WTC11 (cell line): Measurements from ENCODE around the gene AJAP1. TPM values are rescaled to one million over a fixed set of nuclear protein-coding genes. Genes with fewer than 3 reads are reported as not detected.

ENCODE experiments used
- ATAC-seq: fragments of 200-7000 bp; cut with Tn5 transposase; 2 replicates; pipeline ENCODE4 v1.10.0; 2021; ENCODE audit warnings: mild to moderate bottlenecking, moderate library complexity
- CTCF ChIA-PET: fragments of 300-600 bp; sonication (Branson Sonifier 250); formaldehyde crosslinking; loops from one replicate; lab custom pipeline; 2021; ENCODE audit warnings: antibody characterized with exemption; lab: Charles Lee
- POLR2A ChIA-PET: fragments of 350-600 bp; sonication (Branson Sonifier 250); formaldehyde crosslinking; loops from one replicate; lab custom pipeline; 2021; ENCODE audit warnings: antibody characterized with exemption; lab: Charles Lee
- DNase-seq: peaks from one replicate; pipeline ENCODE4 v3.0.0; 2021; ENCODE audit warnings: low spot score
- H3K27ac Mint-ChIP-seq: 2 replicates; pipeline ENCODE4 v1.8.0; 2021; ENCODE audit warnings: mixed read lengths
- H3K27me3 Mint-ChIP-seq: 2 replicates; pipeline ENCODE4 v1.8.0; 2021; ENCODE audit warnings: low read depth, mild to moderate bottlenecking, moderate library complexity, mixed read lengths
- H3K36me3 Mint-ChIP-seq: 2 replicates; pipeline ENCODE4 v1.8.0; 2021; ENCODE audit warnings: mixed read lengths
- H3K4me1 Mint-ChIP-seq: 2 replicates; pipeline ENCODE4 v1.8.0; 2022; ENCODE audit warnings: mixed read lengths
- H3K4me3 Mint-ChIP-seq: 2 replicates; pipeline ENCODE4 v1.8.0; 2021; ENCODE audit warnings: mild to moderate bottlenecking, moderate library complexity, mixed read lengths
- H3K9me3 Mint-ChIP-seq: 2 replicates; pipeline ENCODE4 v1.8.0; 2021; ENCODE audit warnings: mixed read lengths
- ETV6 ChIP-seq: sonication (generic); formaldehyde crosslinking; IDR thresholded peaks from 2 replicates; pipeline ENCODE4 v1.8.1; 2022; ENCODE audit warnings: mild to moderate bottlenecking, missing genetic modification reagents
- FOXJ3 ChIP-seq: sonication (generic); formaldehyde crosslinking; IDR thresholded peaks from 2 replicates; pipeline ENCODE4 v1.9.0; 2021; ENCODE audit warnings: missing genetic modification reagents, mild to moderate bottlenecking, borderline replicate concordance
- IRF2 ChIP-seq: sonication (generic); formaldehyde crosslinking; IDR thresholded peaks from 2 replicates; pipeline ENCODE4 v1.8.0; 2022; ENCODE audit warnings: low read depth, missing genetic modification reagents, borderline replicate concordance
- OVOL2 ChIP-seq: fragments of 250-450 bp; sonication (Bioruptor Pico); IDR thresholded peaks from 2 replicates; pipeline ENCODE4 v1.9.0; 2021; ENCODE audit warnings: mild to moderate bottlenecking, borderline replicate concordance
- PRDM15 ChIP-seq: sonication (generic); formaldehyde crosslinking; IDR thresholded peaks from 2 replicates; pipeline ENCODE4 v1.8.0; 2022; ENCODE audit warnings: missing genetic modification reagents
- PRRX2 ChIP-seq: fragments of 250-450 bp; sonication (Bioruptor Pico); IDR thresholded peaks from 2 replicates; pipeline ENCODE4 v1.8.0; 2021; ENCODE audit warnings: mild to moderate bottlenecking
- RELA ChIP-seq: sonication (generic); formaldehyde crosslinking; IDR thresholded peaks from 2 replicates; pipeline ENCODE4 v1.8.1; 2022; ENCODE audit warnings: missing genetic modification reagents, mild to moderate bottlenecking, borderline replicate concordance
- RORB ChIP-seq: fragments of 250-450 bp; sonication (Bioruptor Pico); IDR thresholded peaks from 2 replicates; pipeline ENCODE4 v1.9.0; 2021; ENCODE audit warnings: mild to moderate bottlenecking
- SOX15 ChIP-seq: fragments of 250-450 bp; sonication (Bioruptor Pico); IDR thresholded peaks from 2 replicates; pipeline ENCODE4 v1.9.0; 2021; ENCODE audit warnings: mild to moderate bottlenecking
- STAT6 ChIP-seq: sonication (generic); formaldehyde crosslinking; conservative IDR thresholded peaks from 2 replicates; pipeline ENCODE4 v1.8.1; 2023; ENCODE audit warnings: mild to moderate bottlenecking, low read depth, missing genetic modification reagents, moderate library complexity
- ZNF121 ChIP-seq: sonication (generic); formaldehyde crosslinking; IDR thresholded peaks from 2 replicates; pipeline ENCODE4 v1.8.0; 2023; ENCODE audit warnings: missing genetic modification reagents
- ZNF671 ChIP-seq: fragments of 250-450 bp; sonication (Bioruptor Pico); IDR thresholded peaks from 2 replicates; pipeline ENCODE4 v1.8.0; 2021; ENCODE audit warnings: mild to moderate bottlenecking
- total RNA-seq: library from RNA; stranded (reverse); gene quantifications from 3 replicates; pipeline ENCODE4 v1.2.3, GENCODE V29; 2021
- TF ChIP-seq, protein P1 (sequence below): sonication (generic); formaldehyde crosslinking; IDR thresholded peaks from 2 replicates; pipeline ENCODE4 v1.8.0; 2022; ENCODE audit warnings: mild to moderate bottlenecking, missing genetic modification reagents
- TF ChIP-seq, protein P2 (sequence below): sonication (generic); formaldehyde crosslinking; IDR thresholded peaks from 2 replicates; pipeline ENCODE4 v1.8.1; 2022; ENCODE audit warnings: missing genetic modification reagents, borderline replicate concordance
- TF ChIP-seq, protein P3 (sequence below): sonication (generic); formaldehyde crosslinking; IDR thresholded peaks from 2 replicates; pipeline ENCODE4 v1.8.1; 2023; ENCODE audit warnings: mild to moderate bottlenecking, missing genetic modification reagents, borderline replicate concordance
- TF ChIP-seq, protein P4 (sequence below): sonication (generic); formaldehyde crosslinking; conservative IDR thresholded peaks from 2 replicates; pipeline ENCODE4 v1.8.1; 2022; ENCODE audit warnings: mild to moderate bottlenecking, missing genetic modification reagents

The AJAP1 gene
- total RNA-seq, 1 experiment from 2014 or later: 2.1 TPM

DNA sequence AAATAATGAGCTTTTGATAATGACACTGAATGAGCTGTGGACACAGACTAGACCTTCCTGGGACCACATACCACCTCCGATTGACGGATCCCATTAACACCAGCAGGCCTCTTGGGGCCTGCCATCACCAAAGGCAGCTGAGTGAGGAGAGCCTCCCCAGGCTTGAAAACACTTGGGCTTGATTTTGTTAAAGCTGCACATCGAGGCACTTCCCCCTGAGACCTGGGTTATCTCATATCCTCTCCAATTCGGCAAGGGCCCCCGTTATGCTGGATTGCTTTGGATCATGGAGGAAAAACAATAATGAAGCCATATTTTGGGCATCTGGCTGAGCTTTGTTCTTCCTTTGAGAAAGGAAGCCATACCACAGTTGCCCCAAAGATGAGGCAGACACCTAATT is 143.0 kb downstream of the AJAP1 start:
- no peak overlapping the region for H3K4me3 Mint-ChIP-seq
- CTCF ChIA-PET: no interaction called here
- no peak for ATAC-seq

More for the DNA sequence above, 143.0 kb downstream of the AJAP1 start:
- DNase-seq: no peak
- POLR2A ChIA-PET: no interaction called here
- Mint-ChIP-seq H3K4me1 (no peaks in the 10 kb centered on the region), H3K36me3 (peaks cover 66% of the 10 kb centered on the region), H3K27me3 (peaks cover 11% of the 10 kb centered on the region), H3K9me3 (peaks cover 80% of the 10 kb centered on the region), H3K27ac (no peak overlapping the region)
- no peak for TF ChIP-seq ZNF121 (CRISPR knock-in tag)
- no peak for TF ChIP-seq PRRX2 (CRISPR knock-in tag)
- TF ChIP-seq, protein P1, sequence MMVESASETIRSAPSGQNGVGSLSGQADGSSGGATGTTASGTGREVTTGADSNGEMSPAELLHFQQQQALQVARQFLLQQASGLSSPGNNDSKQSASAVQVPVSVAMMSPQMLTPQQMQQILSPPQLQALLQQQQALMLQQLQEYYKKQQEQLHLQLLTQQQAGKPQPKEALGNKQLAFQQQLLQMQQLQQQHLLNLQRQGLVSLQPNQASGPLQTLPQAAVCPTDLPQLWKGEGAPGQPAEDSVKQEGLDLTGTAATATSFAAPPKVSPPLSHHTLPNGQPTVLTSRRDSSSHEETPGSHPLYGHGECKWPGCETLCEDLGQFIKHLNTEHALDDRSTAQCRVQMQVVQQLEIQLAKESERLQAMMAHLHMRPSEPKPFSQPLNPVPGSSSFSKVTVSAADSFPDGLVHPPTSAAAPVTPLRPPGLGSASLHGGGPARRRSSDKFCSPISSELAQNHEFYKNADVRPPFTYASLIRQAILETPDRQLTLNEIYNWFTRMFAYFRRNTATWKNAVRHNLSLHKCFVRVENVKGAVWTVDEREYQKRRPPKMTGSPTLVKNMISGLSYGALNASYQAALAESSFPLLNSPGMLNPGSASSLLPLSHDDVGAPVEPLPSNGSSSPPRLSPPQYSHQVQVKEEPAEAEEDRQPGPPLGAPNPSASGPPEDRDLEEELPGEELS (CRISPR knock-in tag): no peak
- no peak for TF ChIP-seq IRF2 (CRISPR knock-in tag)
- TF ChIP-seq OVOL2 (CRISPR knock-in tag): no peak
- TF ChIP-seq PRDM15 (CRISPR knock-in tag): no peak
- TF ChIP-seq, protein P2, sequence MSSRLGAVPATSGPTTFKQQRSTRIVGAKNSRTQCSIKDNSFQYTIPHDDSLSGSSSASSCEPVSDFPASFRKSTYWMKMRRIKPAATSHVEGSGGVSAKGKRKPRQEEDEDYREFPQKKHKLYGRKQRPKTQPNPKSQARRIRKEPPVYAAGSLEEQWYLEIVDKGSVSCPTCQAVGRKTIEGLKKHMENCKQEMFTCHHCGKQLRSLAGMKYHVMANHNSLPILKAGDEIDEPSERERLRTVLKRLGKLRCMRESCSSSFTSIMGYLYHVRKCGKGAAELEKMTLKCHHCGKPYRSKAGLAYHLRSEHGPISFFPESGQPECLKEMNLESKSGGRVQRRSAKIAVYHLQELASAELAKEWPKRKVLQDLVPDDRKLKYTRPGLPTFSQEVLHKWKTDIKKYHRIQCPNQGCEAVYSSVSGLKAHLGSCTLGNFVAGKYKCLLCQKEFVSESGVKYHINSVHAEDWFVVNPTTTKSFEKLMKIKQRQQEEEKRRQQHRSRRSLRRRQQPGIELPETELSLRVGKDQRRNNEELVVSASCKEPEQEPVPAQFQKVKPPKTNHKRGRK: no peak
- no peak for TF ChIP-seq STAT6 (CRISPR knock-in tag)
- TF ChIP-seq, protein P3, sequence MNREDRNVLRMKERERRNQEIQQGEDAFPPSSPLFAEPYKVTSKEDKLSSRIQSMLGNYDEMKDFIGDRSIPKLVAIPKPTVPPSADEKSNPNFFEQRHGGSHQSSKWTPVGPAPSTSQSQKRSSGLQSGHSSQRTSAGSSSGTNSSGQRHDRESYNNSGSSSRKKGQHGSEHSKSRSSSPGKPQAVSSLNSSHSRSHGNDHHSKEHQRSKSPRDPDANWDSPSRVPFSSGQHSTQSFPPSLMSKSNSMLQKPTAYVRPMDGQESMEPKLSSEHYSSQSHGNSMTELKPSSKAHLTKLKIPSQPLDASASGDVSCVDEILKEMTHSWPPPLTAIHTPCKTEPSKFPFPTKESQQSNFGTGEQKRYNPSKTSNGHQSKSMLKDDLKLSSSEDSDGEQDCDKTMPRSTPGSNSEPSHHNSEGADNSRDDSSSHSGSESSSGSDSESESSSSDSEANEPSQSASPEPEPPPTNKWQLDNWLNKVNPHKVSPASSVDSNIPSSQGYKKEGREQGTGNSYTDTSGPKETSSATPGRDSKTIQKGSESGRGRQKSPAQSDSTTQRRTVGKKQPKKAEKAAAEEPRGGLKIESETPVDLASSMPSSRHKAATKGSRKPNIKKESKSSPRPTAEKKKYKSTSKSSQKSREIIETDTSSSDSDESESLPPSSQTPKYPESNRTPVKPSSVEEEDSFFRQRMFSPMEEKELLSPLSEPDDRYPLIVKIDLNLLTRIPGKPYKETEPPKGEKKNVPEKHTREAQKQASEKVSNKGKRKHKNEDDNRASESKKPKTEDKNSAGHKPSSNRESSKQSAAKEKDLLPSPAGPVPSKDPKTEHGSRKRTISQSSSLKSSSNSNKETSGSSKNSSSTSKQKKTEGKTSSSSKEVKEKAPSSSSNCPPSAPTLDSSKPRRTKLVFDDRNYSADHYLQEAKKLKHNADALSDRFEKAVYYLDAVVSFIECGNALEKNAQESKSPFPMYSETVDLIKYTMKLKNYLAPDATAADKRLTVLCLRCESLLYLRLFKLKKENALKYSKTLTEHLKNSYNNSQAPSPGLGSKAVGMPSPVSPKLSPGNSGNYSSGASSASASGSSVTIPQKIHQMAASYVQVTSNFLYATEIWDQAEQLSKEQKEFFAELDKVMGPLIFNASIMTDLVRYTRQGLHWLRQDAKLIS: no peak
- no peak for TF ChIP-seq SOX15 (CRISPR knock-in tag)
- TF ChIP-seq, protein P4, sequence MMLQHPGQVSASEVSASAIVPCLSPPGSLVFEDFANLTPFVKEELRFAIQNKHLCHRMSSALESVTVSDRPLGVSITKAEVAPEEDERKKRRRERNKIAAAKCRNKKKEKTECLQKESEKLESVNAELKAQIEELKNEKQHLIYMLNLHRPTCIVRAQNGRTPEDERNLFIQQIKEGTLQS (CRISPR knock-in tag): no peak
- TF ChIP-seq FOXJ3 (CRISPR knock-in tag): no peak
- TF ChIP-seq RELA (CRISPR knock-in tag): no peak
- no peak for TF ChIP-seq RORB (CRISPR knock-in tag)
- no peak for TF ChIP-seq ZNF671 (CRISPR knock-in tag)
- no peak for TF ChIP-seq ETV6 (CRISPR knock-in tag)
